Measurements from ENCODE around the gene GDPD3. TPM values are rescaled to one million over a fixed set of nuclear protein-coding genes. Genes with fewer than 3 reads are reported as not detected.

GDPD3 gene
- total and polyA plus RNA-seq, 2 of the 13 experiments (the other 11 are each of a cell fraction or from before 2014, with no cell fraction given) = 18.7 to 20.6 TPM

DNA sequence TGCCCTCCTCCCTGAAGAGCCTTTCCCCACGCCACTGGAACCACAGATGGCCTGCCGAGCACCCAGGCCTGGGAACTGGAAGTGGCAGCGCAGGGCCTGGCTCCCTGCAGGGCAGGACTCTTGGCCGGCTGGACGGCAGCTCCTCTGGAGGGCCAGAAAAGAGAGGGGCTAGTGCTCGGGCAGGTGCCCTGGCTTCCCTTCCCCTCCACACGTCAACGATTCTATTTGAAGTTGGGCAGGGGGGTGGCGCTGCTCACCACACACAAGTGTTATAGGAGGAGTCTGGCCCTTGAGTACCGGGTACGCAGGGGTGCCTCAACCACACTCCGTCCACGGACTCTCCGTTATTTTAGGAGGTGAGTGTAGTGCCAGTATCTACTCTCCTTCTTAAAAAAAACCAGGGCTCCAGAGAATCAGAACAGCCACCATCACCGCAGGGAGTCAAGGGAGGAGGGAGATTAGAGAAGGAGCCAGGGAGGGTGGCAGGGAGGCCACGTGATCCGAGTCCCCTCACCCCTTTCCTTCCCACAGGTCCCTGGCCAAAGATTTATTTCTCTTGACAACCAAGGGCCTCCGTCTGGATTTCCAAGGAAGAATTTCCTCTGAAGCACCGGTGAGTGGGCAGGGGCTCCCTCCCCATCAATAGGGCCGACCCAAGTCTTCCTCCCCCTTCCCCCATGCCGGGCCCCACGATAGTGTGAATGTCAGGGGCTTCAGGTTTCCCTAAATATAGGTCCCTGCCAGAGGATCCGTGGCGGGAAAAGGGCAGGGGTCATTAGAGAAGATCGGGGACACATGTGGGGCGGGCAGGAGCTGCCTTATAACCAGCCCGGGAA is 49.2 kb downstream of the GDPD3 start (continued):
- TF ChIP-seq, protein P1, sequence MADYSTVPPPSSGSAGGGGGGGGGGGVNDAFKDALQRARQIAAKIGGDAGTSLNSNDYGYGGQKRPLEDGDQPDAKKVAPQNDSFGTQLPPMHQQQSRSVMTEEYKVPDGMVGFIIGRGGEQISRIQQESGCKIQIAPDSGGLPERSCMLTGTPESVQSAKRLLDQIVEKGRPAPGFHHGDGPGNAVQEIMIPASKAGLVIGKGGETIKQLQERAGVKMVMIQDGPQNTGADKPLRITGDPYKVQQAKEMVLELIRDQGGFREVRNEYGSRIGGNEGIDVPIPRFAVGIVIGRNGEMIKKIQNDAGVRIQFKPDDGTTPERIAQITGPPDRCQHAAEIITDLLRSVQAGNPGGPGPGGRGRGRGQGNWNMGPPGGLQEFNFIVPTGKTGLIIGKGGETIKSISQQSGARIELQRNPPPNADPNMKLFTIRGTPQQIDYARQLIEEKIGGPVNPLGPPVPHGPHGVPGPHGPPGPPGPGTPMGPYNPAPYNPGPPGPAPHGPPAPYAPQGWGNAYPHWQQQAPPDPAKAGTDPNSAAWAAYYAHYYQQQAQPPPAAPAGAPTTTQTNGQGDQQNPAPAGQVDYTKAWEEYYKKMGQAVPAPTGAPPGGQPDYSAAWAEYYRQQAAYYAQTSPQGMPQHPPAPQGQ (CRISPR knock-in tag; IDR thresholded peaks at IDR 0.05; ENCODE audit: borderline replicate concordance) = no peak
- TF ChIP-seq BRD4 (CRISPR knock-in tag; IDR thresholded peaks at IDR 0.05) = peak; percentile 42; the same call in 1 of the 2 replicates
- no peak for TF ChIP-seq ZSCAN12 (CRISPR knock-in tag; IDR thresholded peaks at IDR 0.05)
- no peak; the same call in none of the 2 replicates for TF ChIP-seq ZNF589 (CRISPR knock-in tag; conservative IDR thresholded peaks at IDR 0.05)
- TF ChIP-seq, protein P2, sequence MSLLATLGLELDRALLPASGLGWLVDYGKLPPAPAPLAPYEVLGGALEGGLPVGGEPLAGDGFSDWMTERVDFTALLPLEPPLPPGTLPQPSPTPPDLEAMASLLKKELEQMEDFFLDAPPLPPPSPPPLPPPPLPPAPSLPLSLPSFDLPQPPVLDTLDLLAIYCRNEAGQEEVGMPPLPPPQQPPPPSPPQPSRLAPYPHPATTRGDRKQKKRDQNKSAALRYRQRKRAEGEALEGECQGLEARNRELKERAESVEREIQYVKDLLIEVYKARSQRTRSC (CRISPR knock-in tag; IDR thresholded peaks at IDR 0.05; ENCODE audit: low read depth) = peak; percentile 6; the same call in 1 of the 2 replicates
- TF ChIP-seq ZNF841 (CRISPR knock-in tag; IDR thresholded peaks at IDR 0.05; ENCODE audit: borderline replicate concordance) = no peak
- no peak for TF ChIP-seq TCF7L2 (IDR thresholded peaks at IDR 0.05; ENCODE audit: low read depth, low read length)
- TF ChIP-seq, protein P3, sequence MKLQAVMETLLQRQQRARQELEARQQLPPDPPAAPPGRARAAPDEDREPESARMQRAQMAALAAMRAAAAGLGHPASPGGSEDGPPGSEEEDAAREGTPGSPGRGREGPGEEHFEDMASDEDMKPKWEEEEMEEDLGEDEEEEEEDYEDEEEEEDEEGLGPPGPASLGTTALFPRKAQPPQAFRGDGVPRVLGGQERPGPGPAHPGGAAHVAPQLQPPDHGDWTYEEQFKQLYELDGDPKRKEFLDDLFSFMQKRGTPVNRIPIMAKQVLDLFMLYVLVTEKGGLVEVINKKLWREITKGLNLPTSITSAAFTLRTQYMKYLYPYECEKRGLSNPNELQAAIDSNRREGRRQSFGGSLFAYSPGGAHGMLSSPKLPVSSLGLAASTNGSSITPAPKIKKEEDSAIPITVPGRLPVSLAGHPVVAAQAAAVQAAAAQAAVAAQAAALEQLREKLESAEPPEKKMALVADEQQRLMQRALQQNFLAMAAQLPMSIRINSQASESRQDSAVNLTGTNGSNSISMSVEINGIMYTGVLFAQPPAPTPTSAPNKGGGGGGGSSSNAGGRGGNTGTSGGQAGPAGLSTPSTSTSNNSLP (IDR thresholded peaks at IDR 0.05; ENCODE audit: low read depth, low read length) = no peak
- TF ChIP-seq, protein P4, sequence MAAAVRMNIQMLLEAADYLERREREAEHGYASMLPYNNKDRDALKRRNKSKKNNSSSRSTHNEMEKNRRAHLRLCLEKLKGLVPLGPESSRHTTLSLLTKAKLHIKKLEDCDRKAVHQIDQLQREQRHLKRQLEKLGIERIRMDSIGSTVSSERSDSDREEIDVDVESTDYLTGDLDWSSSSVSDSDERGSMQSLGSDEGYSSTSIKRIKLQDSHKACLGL (CRISPR knock-in tag; IDR thresholded peaks at IDR 0.05) = peak; percentile 94
- TF ChIP-seq ZBTB21 (CRISPR knock-in tag; IDR thresholded peaks at IDR 0.05) = no peak
- TF ChIP-seq ZNF224 (CRISPR knock-in tag; IDR thresholded peaks at IDR 0.05) = 0 out of 2 replicates have a peak, but pooled peaks have one; percentile 3
- TF ChIP-seq, protein P5, sequence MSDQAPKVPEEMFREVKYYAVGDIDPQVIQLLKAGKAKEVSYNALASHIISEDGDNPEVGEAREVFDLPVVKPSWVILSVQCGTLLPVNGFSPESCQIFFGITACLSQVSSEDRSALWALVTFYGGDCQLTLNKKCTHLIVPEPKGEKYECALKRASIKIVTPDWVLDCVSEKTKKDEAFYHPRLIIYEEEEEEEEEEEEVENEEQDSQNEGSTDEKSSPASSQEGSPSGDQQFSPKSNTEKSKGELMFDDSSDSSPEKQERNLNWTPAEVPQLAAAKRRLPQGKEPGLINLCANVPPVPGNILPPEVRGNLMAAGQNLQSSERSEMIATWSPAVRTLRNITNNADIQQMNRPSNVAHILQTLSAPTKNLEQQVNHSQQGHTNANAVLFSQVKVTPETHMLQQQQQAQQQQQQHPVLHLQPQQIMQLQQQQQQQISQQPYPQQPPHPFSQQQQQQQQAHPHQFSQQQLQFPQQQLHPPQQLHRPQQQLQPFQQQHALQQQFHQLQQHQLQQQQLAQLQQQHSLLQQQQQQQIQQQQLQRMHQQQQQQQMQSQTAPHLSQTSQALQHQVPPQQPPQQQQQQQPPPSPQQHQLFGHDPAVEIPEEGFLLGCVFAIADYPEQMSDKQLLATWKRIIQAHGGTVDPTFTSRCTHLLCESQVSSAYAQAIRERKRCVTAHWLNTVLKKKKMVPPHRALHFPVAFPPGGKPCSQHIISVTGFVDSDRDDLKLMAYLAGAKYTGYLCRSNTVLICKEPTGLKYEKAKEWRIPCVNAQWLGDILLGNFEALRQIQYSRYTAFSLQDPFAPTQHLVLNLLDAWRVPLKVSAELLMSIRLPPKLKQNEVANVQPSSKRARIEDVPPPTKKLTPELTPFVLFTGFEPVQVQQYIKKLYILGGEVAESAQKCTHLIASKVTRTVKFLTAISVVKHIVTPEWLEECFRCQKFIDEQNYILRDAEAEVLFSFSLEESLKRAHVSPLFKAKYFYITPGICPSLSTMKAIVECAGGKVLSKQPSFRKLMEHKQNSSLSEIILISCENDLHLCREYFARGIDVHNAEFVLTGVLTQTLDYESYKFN (CRISPR knock-in tag; conservative IDR thresholded peaks at IDR 0.05) = 0 out of 2 replicates have a peak, but pooled peaks have one; percentile 23
- peak; percentile 92 for TF ChIP-seq KDM2A (CRISPR knock-in tag; IDR thresholded peaks at IDR 0.05; ENCODE audit: borderline replicate concordance, low read depth)
- TF ChIP-seq ZNF577 (CRISPR knock-in tag; IDR thresholded peaks at IDR 0.05; ENCODE audit: borderline replicate concordance, low read depth) = no peak
- 0 out of 2 replicates have a peak, but pooled peaks have one; percentile 1 for TF ChIP-seq ATRX (CRISPR knock-in tag; IDR thresholded peaks at IDR 0.05; ENCODE audit: borderline replicate concordance)
- no peak for TF ChIP-seq ZNF737 (CRISPR knock-in tag; IDR thresholded peaks at IDR 0.05; ENCODE audit: borderline replicate concordance)
- TF ChIP-seq NCOA2 (CRISPR knock-in tag; IDR thresholded peaks at IDR 0.05) = 0 out of 2 replicates have a peak, but pooled peaks have one; percentile 7
- TF ChIP-seq ZNF629 (CRISPR knock-in tag; conservative IDR thresholded peaks at IDR 0.05) = no peak
- peak; percentile 66 for TF ChIP-seq DR1 (CRISPR knock-in tag; IDR thresholded peaks at IDR 0.05)
- no peak for TF ChIP-seq CHD2 (IDR thresholded peaks at IDR 0.05; ENCODE audit: low read depth, low read length)
- TF ChIP-seq ZNF616 (CRISPR knock-in tag; IDR thresholded peaks at IDR 0.05; ENCODE audit: low read depth) = no peak

Data from HepG2 (cell line).